PC-3 (cell line): Measurements from ENCODE around the gene PSMA4.
"Not testable (repeated sequence)": the region's sequence is repeated elsewhere in the genome, so short reads cannot be mapped to it uniquely, and the experiment has no call there.

Experiments
- CTCF ChIP-seq: fragments of 300-600 bp; sonication (generic); conservative IDR thresholded peaks from 2 replicates; pipeline ENCODE4 v1.5.1; 2017; ENCODE audit warnings: antibody characterized with exemption, low read depth, mild to moderate bottlenecking, low read length
- EZH2 ChIP-seq: fragments of 300-600 bp; sonication (generic); IDR thresholded peaks from one replicate; pipeline ENCODE4 v1.6.1; 2017; ENCODE audit warnings: antibody characterized with exemption, mild to moderate bottlenecking, low read length; ENCODE audit not compliant: unreplicated experiment

- not testable (repeated sequence) for TF ChIP-seq CTCF, EZH2
These were observed 20.0 kb downstream of the PSMA4 start for GRCh38 chr15:78560201-78560600.
